ENCODE measurements around the gene SNTA1. TPM values are rescaled to one million over a fixed set of nuclear protein-coding genes. Genes with fewer than 3 reads are reported as not detected.

The SNTA1 gene
- total and polyA plus RNA-seq, 8 donors, result 6.1 to 12.7 (median 10.2) TPM

DNA sequence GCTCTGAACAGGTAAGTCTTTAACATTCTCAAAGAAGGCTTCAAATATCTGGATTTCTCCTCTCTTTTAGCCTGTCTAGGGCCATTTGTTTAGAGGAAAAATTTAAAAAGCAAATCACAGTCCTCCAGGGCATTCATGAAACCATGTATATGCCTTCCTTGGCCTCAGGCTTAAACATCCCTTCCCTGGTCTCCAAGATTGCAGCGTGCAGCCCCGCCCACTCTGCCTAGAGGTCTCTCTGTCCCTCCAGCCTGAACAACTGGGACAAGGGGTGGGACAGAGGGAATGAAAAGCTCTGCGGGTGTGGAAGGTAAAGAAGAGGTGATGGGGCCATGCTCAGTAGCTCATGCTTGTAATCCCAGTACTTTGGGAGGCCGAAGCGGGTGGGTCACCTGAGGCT, 36.5 kb upstream of the SNTA1 start:
- Histone ChIP-seq H3K27me3 (peaks cover 0 to 5% of the 10 kb centered on the region in 2 donors), H3K27ac (no peak overlapping the region), H3K4me1 (no peaks in the 10 kb centered on the region), H3K36me3 (no peaks in the 10 kb centered on the region), H3K4me3 (no peak overlapping the region), H3K9me3 (no peaks in the 10 kb centered on the region)
- TF ChIP-seq, protein P1, sequence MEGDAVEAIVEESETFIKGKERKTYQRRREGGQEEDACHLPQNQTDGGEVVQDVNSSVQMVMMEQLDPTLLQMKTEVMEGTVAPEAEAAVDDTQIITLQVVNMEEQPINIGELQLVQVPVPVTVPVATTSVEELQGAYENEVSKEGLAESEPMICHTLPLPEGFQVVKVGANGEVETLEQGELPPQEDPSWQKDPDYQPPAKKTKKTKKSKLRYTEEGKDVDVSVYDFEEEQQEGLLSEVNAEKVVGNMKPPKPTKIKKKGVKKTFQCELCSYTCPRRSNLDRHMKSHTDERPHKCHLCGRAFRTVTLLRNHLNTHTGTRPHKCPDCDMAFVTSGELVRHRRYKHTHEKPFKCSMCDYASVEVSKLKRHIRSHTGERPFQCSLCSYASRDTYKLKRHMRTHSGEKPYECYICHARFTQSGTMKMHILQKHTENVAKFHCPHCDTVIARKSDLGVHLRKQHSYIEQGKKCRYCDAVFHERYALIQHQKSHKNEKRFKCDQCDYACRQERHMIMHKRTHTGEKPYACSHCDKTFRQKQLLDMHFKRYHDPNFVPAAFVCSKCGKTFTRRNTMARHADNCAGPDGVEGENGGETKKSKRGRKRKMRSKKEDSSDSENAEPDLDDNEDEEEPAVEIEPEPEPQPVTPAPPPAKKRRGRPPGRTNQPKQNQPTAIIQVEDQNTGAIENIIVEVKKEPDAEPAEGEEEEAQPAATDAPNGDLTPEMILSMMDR (IDR thresholded peaks at IDR 0.05), result no peak
- ATAC-seq (no peak), DNase-seq (no peak)
- intact Hi-C loops (cut with DNase I), result no loop called here

DNA sequence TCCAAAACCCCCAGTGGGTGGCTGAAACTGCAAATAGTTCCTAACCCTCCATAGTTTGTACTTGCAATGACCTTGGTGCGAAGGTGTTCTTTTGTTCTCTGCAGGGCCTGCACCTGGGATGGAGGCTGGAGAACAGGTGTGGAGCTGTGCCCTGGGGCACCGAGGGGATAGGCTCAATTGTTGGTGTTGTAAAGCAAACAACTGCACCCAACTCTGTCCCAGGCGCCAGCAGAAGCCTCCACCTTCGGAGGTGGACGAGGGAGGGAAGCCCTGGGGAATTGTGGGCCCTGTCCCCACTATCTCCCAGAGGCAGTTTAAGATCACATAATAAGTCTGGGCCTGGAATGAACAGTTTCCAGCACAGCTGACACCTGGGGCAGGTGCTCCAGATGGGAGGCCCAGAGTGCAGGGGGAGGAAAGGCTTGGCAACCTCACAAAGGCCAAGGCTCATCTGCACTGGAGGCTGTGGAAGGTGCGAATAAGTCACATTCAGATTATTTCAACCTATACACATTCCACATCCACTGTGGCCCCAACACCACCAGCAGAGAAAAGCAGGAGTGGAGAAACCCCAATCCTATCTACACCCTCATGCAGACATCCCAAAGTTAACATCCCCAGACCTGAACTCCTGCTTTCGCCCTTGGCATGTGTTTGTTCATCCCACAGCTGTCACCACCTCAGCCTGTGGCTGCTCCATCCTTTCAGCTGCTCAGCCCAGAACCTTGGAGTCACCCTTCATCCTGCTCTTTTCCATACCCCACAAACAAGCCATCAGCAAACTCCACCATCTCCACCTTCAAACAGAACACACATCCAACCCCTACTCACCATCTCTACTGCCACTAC, 34.0 kb upstream of the SNTA1 start:
- no peak overlapping the region for H3K27ac ChIP-seq
- intact Hi-C loops (cut with DNase I), result no loop called here
- no peak for ATAC-seq

DNA sequence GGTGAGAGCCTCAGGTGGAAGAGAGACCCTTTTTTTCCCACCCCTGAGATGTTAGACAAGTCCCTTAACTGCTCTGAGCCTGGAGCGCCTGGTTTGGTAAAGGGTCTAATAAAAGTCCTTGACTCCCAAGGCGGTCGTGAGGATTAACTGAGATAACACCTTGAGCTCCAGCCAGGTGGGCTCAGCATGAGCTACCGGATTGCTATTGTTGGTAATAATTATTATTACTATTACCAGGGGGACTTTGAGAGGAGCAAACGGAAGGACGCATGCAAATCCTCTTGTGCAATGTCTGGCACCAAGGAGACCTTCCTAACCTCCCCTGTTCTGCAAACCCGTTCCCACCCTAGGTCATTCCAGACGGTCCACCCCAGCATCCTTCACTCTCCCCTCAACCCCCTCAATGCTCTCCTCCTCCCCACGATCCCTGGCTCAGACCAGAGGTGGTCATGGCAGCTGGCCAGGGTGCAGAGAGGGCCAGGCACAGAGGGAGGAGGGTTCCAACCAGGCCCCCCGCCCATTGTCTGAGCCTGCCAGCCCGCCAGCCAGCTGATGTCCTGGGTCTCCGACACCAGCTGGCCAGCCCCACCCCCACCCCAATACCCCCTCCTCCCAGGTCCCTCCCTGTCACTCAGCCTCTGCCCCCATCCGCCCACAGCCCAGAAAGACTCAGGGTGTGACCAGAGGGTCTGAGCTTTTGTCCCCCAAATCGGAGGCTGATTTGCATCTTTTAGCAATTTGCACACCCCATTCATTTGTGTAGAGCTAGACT, 32.0 kb upstream of the SNTA1 start:
- peaks cover 0 to 9% of the 10 kb centered on the region in 2 donors for H3K27me3 ChIP-seq
- no peak for ATAC-seq
- no peak overlapping the region for H3K27ac ChIP-seq
- no peaks in the 10 kb centered on the region for H3K9me3 ChIP-seq
- H3K36me3 ChIP-seq, result no peaks in the 10 kb centered on the region
- H3K4me1 ChIP-seq, result no peaks in the 10 kb centered on the region
- intact Hi-C loops (cut with DNase I), result no loop called here
- no peak overlapping the region for H3K4me3 ChIP-seq
- DNase-seq, result no peak
- TF ChIP-seq, protein P1 (IDR thresholded peaks at IDR 0.05), result no peak

More for the DNA sequence above, 34.0 kb upstream of the SNTA1 start:
- H3K36me3 ChIP-seq, result no peaks in the 10 kb centered on the region
- no peak overlapping the region for H3K4me3 ChIP-seq
- no peaks in the 10 kb centered on the region for H3K4me1 ChIP-seq
- H3K27me3 ChIP-seq, result peaks cover 0 to 9% of the 10 kb centered on the region in 2 donors
- no peak for DNase-seq
- no peaks in the 10 kb centered on the region for H3K9me3 ChIP-seq
- TF ChIP-seq, protein P1 (IDR thresholded peaks at IDR 0.05), result no peak

DNA sequence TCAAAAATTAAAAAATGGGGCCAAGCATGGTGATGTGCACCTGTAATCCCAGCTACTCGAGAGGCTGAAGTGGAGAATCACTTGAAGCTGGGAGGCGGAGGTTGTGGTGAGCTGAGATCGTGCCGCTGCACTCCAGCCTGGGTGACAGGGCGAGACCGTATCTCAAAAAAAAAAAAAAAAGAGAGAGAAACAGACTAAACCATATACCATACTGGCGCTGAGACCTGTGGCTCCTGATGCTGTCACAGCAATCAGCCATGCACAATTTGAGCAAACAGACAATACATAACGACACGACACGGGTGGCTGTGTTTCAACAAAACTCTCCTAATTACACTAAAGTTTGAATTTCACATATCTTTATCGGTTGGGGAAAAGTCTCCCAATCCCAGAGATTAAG, 31.4 kb upstream of the SNTA1 start:
- peaks cover 0 to 9% of the 10 kb centered on the region in 2 donors for H3K27me3 ChIP-seq
- no peaks in the 10 kb centered on the region for H3K9me3 ChIP-seq
- no peaks in the 10 kb centered on the region for H3K4me1 ChIP-seq
- DNase-seq (no peak), ATAC-seq (no peak)
- TF ChIP-seq, protein P1 (IDR thresholded peaks at IDR 0.05), result no peak
- H3K4me3 ChIP-seq, result no peak overlapping the region
- intact Hi-C loops (cut with DNase I), result no loop called here
- no peaks in the 10 kb centered on the region for H3K36me3 ChIP-seq
- H3K27ac ChIP-seq, result no peak overlapping the region

Measured in left lung (tissue), 10 donors.